LNCAP (cell line): Measurements from ENCODE around the gene RASSF5.

Experiments
- CTCF ChIP-seq: fragments of 450-650 bp; IDR thresholded peaks from 2 replicates; pipeline ENCODE4 v1.5.1; 2017; ENCODE audit warnings: mild to moderate bottlenecking

The RASSF5 gene

GRCh38 chr1:206509612-206510257 lies 2.4 kb downstream of the RASSF5 start:
- no peak for TF ChIP-seq CTCF

GRCh38 chr1:206510371-206510770 lies 3.0 kb downstream of the RASSF5 start:
- TF ChIP-seq CTCF, result no peak

- TF ChIP-seq CTCF, result no peak
Measured at GRCh38 chr1:206511362-206512057, 4.2 kb downstream of the RASSF5 start.

- TF ChIP-seq CTCF, result no peak
Measured at GRCh38 chr1:206512058-206512850, 4.9 kb downstream of the RASSF5 start.

- no peak for TF ChIP-seq CTCF
Measured at GRCh38 chr1:206512851-206513180, 5.5 kb downstream of the RASSF5 start.

GRCh38 chr1:206513312-206514111 lies 6.2 kb downstream of the RASSF5 start:
- no peak for TF ChIP-seq CTCF

GRCh38 chr1:206514813-206515387 lies 7.6 kb downstream of the RASSF5 start:
- no peak for TF ChIP-seq CTCF
